ENCODE data around the gene RNF169.

The RNF169 gene

DNA sequence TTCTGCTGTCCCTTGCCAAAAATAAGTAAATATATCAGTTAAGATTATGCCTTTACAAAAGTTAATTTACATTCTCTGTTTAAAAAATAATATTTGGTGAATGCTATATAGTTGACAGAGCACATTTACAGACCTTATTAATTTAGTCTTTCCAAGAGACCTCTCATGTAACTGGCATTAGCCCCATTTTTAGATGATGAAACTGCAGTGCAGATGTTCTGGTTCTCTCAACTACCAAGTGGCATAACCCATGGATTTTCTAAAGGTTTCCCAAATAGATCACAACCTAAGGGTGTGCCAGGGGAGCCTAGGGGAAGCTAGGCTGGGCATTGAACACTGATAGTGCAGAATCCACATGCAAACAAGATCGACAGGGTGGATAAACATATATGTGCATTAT, 88.5 kb downstream of the RNF169 start:
- TF ChIP-seq, protein P1, sequence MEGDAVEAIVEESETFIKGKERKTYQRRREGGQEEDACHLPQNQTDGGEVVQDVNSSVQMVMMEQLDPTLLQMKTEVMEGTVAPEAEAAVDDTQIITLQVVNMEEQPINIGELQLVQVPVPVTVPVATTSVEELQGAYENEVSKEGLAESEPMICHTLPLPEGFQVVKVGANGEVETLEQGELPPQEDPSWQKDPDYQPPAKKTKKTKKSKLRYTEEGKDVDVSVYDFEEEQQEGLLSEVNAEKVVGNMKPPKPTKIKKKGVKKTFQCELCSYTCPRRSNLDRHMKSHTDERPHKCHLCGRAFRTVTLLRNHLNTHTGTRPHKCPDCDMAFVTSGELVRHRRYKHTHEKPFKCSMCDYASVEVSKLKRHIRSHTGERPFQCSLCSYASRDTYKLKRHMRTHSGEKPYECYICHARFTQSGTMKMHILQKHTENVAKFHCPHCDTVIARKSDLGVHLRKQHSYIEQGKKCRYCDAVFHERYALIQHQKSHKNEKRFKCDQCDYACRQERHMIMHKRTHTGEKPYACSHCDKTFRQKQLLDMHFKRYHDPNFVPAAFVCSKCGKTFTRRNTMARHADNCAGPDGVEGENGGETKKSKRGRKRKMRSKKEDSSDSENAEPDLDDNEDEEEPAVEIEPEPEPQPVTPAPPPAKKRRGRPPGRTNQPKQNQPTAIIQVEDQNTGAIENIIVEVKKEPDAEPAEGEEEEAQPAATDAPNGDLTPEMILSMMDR (conservative IDR thresholded peaks at IDR 0.05) = no peak
- no peak overlapping the region for H3K27ac ChIP-seq

DNA sequence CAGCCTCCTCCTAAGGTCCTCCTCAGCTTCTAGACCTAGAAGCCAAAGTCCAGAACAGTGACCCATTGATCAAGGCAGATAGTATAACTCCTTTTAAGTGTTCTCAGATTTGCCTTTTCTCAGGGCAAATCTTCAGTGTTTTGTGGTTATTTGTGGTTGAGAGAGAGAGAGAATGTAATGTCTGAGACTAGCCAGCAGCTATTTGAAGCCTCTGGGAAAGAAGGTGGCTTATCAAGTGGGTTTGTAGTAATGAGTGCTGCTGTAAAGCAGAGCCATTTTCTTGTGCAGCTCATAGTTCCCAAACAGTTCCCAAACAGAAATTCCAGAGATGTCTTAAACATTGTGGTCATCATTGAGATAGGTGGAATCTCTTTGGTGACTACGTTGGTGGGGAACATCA, 89.5 kb downstream of the RNF169 start:
- H3K27ac ChIP-seq = no peak overlapping the region
- TF ChIP-seq, protein P1 (conservative IDR thresholded peaks at IDR 0.05) = no peak

DNA sequence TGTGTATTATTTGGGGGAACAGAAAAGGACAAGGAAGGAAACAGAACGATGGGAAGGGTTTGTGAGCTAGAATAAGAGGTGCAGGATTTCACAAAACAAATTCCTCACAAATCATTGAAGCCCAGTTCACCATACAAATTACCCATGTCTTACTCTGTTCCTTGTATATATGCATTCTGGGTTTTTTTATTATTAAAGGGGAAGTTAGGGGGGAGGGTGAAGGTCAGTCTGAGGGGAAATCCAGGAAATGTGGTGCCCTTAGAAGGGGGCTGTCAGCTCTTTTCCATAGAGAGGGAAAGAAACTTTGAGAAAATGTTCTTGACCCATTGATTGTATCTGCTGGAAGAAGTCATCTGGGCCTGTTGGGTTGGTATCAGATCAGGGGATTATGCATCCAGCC, 90.8 kb downstream of the RNF169 start:
- H3K27ac ChIP-seq = no peak overlapping the region
- TF ChIP-seq, protein P1 (conservative IDR thresholded peaks at IDR 0.05) = no peak

DNA sequence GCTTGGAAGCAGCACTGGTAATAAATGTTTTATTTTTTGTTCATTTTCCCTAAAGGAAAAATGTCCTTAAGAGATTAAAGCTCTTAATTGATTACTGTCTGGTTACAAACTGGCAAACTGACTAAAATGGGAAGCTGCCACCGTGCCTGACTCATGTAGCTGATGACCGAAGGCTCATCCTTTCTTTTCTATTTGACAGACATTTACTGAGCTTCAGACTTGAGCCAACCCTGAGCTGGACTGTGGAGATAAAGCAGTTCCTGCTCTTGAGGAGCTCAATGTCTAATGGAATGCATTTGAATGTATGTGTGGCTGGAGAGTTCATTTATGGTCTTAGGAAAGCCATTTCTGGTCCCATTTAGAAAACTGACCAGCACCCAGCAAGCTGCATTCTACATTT, 91.3 kb downstream of the RNF169 start:
- no peak overlapping the region for H3K27ac ChIP-seq
- TF ChIP-seq, protein P1 (conservative IDR thresholded peaks at IDR 0.05) = no peak

DNA sequence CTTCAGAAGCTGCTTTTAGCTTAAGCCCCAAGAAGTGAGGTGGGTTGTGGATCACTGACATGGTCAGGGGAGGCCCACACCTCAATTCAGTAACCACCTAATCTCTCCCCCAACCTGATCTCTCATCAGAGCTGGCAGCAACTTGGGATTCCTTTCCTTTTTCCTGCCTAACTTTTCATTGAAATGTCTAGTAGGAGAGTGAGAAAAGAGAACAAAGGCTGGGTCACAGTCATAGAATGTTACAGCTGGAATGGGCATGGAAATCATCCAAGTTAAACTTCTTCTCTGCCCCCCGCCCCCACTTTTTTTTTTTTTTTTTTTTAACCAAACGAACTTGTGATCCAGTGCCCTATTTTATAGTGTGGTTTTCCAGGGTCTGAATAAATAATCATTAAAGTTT, 91.8 kb downstream of the RNF169 start:
- H3K27ac ChIP-seq = no peak overlapping the region
- TF ChIP-seq, protein P1 (conservative IDR thresholded peaks at IDR 0.05) = no peak

DNA sequence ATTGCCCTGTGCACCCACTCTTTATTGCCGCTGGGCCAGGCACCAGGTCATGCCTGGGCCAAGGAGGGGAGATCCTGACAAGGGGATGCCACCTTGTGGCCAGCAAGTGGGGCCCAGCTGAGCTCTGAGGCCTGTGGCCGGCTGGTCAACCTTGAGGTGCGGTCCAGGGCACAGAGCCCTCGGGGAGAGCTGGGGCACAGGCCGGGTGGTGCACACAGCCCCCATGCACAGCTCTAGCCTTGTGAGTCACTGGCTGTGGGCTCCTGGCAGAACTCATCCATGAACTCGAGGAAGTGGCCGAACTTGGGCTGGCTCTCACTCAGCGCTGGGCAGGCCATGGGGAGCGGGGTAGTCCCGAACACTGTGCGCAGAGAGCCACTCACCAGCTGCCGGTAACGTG, 94.3 kb downstream of the RNF169 start:
- TF ChIP-seq, protein P1 (conservative IDR thresholded peaks at IDR 0.05) = no peak
- no peak overlapping the region for H3K27ac ChIP-seq

DNA sequence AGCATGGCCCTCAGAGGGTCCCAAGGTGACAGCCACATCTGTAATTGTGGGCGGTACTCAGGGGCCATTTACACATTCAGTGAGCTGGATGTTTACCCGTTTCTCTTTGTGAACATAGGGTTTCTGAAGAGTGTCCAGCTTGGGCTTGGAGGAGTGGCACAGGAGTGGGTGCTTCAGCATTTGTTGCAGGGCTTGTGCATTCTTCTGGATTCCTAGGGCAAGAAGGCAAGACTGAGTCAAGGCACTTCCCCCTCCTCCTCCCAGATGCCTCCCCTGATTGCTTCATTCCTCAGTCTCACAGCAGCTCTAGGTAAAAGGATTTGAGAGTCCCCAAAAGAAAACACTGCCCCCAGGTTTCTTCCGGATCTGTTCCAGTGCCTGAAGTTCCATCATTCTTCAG, 95.4 kb downstream of the RNF169 start:
- H3K27ac ChIP-seq = no peak overlapping the region
- TF ChIP-seq, protein P1 (conservative IDR thresholded peaks at IDR 0.05) = no peak

DNA sequence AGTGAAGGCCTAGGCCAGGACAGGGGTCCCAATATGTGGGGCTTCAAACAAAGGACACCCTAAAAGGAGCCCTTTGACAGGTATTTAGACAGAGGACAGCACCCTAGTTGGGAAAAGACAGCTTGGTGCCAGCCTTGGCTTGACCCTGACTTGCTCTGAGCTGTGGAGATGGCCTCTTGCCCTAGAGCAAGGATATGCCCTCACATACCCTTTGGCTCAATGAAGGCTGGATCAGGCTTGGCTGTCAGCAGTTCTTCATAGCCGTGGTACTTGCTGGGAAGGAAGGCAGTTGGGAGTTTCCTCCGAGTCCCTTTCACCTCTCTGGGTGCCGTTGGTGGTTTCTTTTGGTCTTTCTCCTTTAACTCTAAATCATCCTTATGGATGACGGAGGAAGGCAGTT, 96.2 kb downstream of the RNF169 start:
- H3K27ac ChIP-seq = no peak overlapping the region
- TF ChIP-seq, protein P1 (conservative IDR thresholded peaks at IDR 0.05) = no peak

Measured in VCaP (cell line).